ENCODE results near the gene SORT1.
A peak's percentile ranks its signal among the peaks of the same experiment; 100 is the strongest.

The SORT1 gene

GRCh38 chr1:109400035-109400655 is 2.4 kb upstream of the SORT1 start:
- Histone ChIP-seq H3K27me3 (replicated peaks; ENCODE audit: control insufficient read depth, insufficient read depth, low read length) (no peaks in the 10 kb centered on the region; the same call in 1 of the 2 replicates), H3K36me3 (ENCODE audit: control insufficient read depth, insufficient read depth, low read length) (peaks cover 4% of the 10 kb centered on the region), H3K4me3 (replicated peaks; ENCODE audit: low read depth, low read length) (no peak overlapping the region)
- DNase-seq (ENCODE audit: extremely low read depth, insufficient read length): no peak
- TF ChIP-seq, protein P1, sequence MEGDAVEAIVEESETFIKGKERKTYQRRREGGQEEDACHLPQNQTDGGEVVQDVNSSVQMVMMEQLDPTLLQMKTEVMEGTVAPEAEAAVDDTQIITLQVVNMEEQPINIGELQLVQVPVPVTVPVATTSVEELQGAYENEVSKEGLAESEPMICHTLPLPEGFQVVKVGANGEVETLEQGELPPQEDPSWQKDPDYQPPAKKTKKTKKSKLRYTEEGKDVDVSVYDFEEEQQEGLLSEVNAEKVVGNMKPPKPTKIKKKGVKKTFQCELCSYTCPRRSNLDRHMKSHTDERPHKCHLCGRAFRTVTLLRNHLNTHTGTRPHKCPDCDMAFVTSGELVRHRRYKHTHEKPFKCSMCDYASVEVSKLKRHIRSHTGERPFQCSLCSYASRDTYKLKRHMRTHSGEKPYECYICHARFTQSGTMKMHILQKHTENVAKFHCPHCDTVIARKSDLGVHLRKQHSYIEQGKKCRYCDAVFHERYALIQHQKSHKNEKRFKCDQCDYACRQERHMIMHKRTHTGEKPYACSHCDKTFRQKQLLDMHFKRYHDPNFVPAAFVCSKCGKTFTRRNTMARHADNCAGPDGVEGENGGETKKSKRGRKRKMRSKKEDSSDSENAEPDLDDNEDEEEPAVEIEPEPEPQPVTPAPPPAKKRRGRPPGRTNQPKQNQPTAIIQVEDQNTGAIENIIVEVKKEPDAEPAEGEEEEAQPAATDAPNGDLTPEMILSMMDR (IDR thresholded peaks at IDR 0.05; ENCODE audit: insufficient read depth, low read length, poor library complexity, severe bottlenecking): no peak

GRCh38 chr1:109399326-109399957 is 1.7 kb upstream of the SORT1 start:
- Histone ChIP-seq H3K4me3 (replicated peaks; ENCODE audit: low read depth, low read length) (no peak overlapping the region), H3K36me3 (ENCODE audit: control insufficient read depth, insufficient read depth, low read length) (peaks cover 4% of the 10 kb centered on the region), H3K27me3 (replicated peaks; ENCODE audit: control insufficient read depth, insufficient read depth, low read length) (no peaks in the 10 kb centered on the region; the same call in 1 of the 2 replicates)
- no peak for DNase-seq (ENCODE audit: extremely low read depth, insufficient read length)
- TF ChIP-seq, protein P1 (IDR thresholded peaks at IDR 0.05; ENCODE audit: insufficient read depth, low read length, poor library complexity, severe bottlenecking): peak; percentile 25

DNA sequence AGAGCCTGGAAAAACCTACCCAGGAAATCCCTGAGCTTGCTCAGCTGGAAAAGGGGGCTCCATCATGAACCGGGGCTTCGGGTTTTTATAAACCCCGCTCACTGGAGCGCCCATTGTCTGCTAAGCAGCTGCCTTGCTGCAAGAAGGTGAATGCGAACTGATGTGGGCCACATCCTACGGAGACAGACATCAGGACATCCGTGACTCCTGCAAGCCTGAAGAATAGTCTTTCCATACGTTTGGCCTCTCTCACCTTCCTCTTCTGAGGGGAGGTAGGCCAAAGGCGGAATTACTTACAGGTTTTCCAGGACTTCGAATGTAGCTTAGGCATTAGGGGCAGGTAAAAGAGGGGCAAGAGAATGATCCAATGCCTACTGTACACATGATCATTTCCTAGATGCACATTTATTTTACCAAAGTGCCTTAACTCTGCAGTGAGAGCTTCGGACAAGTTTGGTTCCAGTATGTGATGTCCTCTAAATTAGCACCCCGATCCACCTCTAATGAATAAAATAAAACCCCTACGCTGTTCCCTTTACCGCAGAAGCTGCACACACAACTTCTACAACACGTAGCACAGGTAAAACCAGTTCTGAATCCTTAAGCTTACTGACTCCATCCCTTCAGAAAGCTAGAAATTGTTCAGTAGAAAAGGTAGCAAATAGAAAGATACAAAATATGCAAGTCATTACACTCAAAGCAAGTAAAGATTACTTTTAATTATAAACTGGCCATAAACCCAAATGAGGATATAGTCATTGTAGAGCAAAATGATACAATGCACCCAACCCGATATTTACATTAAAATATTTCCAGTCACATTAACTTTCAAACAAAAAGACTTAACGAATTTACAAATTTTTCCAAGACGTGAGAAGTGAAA is 866 bp upstream of the SORT1 start:
- Histone ChIP-seq H3K27me3 (replicated peaks; ENCODE audit: control insufficient read depth, insufficient read depth, low read length) (no peaks in the 10 kb centered on the region; the same call in 1 of the 2 replicates), H3K4me3 (replicated peaks; ENCODE audit: low read depth, low read length) (peak overlapping the region; percentile 18), H3K36me3 (ENCODE audit: control insufficient read depth, insufficient read depth, low read length) (peaks cover 4% of the 10 kb centered on the region)
- TF ChIP-seq, protein P1 (IDR thresholded peaks at IDR 0.05; ENCODE audit: insufficient read depth, low read length, poor library complexity, severe bottlenecking): no peak
- DNase-seq (ENCODE audit: extremely low read depth, insufficient read length): no peak

DNA sequence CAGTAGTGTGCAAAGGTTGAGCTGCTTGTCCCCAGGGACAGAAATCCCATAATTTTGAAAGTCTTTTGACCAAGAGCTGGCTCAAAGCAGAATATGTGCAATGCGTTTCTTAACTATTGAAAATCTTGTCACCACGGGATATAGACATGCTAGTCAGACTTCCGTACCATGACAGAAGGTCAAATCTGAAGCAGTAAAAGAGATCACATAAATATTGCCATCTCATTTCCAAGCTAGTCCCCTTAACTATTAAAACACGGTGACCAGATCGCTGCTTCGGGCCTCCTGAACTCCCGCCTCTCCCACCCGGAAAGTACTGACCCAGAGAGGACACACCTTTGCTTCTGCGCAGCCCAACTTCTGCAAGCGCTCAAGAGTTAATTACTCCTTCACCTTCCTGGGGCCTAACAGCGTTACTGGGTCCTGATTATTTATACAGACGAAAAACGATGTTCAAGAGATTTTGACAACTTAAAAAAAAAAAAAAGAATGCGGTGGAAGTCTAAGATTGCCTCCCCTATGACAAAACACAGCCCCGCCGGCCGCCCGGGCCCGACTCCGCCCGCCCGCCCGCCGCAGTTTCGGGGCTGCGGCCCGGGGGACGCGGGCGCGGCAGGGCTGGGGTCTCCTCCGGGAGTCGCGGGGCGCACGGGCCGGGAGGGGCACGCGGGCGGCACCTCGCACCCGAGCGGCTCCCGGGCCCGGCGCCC is 692 bp downstream of the SORT1 start:
- TF ChIP-seq, protein P1 (IDR thresholded peaks at IDR 0.05; ENCODE audit: insufficient read depth, low read length, poor library complexity, severe bottlenecking): no peak
- peaks cover 2% of the 10 kb centered on the region for H3K36me3 ChIP-seq (ENCODE audit: control insufficient read depth, insufficient read depth, low read length)
- peak overlapping the region; percentile 18 for H3K4me3 ChIP-seq (replicated peaks; ENCODE audit: low read depth, low read length)
- no peaks in the 10 kb centered on the region; the same call in 1 of the 2 replicates for H3K27me3 ChIP-seq (replicated peaks; ENCODE audit: control insufficient read depth, insufficient read depth, low read length)
- no peak for DNase-seq (ENCODE audit: extremely low read depth, insufficient read length)

GRCh38 chr1:109396513-109396839 is 1.2 kb downstream of the SORT1 start:
- no peak for DNase-seq (ENCODE audit: extremely low read depth, insufficient read length)
- Histone ChIP-seq H3K4me3 (replicated peaks; ENCODE audit: low read depth, low read length) (no peak overlapping the region), H3K36me3 (ENCODE audit: control insufficient read depth, insufficient read depth, low read length) (no peaks in the 10 kb centered on the region; the same call in 1 of the 2 replicates), H3K27me3 (replicated peaks; ENCODE audit: control insufficient read depth, insufficient read depth, low read length) (no peaks in the 10 kb centered on the region; the same call in 1 of the 2 replicates)
- TF ChIP-seq, protein P1 (IDR thresholded peaks at IDR 0.05; ENCODE audit: insufficient read depth, low read length, poor library complexity, severe bottlenecking): no peak

Measured in GM06990 (cell line).